ENCODE results near the gene CFTR.

The CFTR gene

DNA sequence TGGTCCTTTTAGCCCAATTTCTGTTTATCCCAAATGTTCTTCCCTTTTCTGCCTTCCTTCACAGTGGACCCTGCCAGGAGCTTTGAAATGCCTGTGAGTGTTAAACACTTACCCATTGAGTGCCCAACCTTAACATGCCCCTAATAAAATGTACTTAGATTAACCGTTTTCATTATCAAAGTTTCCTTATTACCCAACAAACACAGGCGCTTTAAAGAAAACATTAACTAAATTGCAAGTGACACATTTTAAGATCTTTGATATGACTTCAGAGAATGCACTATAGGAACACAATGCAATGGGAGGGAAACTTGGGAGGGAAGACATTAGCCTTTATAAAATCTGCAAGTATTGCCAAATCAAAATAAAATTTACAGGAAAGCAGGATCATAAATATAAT, 177.0 kb downstream of the CFTR start:
- TF ChIP-seq CTCF (IDR thresholded peaks at IDR 0.05; ENCODE audit: extremely low read depth, missing control alignments), result no peak
- no peak for DNase-seq (ENCODE audit: low spot score)

DNA sequence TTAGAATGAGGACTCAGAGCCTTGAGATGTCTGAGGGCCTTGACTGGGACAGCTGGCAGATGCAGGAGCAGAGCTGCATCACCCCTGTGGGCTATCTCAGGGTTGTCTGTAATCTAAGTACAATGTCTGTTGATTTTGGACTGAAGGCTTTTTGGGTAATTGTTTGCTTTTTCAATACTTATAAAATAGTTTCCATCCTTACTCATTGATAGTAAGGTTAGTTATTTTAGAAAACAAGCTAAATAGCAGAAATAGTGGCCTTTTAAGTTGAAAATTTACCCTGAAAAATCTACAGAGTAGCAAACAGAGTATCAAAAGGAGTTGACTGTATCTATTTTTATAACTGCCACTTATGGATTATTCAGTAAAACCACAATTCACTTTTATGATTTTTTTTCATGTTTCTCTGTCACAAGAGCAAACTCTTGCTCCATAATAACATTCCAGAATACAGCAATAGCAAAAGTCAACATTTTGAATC, 179.7 kb downstream of the CFTR start:
- no peak for TF ChIP-seq CTCF (IDR thresholded peaks at IDR 0.05; ENCODE audit: extremely low read depth, missing control alignments)
- no peak for DNase-seq (ENCODE audit: low spot score)

DNA sequence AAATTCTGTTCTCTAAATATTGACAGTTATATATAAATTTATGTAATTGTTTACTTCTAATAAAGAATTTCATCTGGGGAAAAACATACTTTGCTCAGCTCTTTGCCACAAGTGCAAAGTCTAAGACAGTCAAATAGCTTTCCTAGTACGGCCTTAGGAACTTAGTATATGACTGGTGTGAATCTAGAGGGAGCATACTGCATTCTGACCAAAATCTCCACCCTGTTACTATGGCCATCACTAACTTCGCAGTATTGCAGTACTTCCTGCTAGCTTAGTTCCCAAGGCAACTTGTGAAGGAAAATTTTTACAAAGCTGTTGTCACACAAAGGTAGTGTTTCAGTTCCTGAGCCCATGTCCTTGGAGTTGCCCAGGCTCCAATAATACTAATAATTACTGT, 181.5 kb downstream of the CFTR start:
- TF ChIP-seq CTCF (IDR thresholded peaks at IDR 0.05; ENCODE audit: extremely low read depth, missing control alignments), result no peak
- DNase-seq (ENCODE audit: low spot score), result no peak

- no peak for TF ChIP-seq CTCF (IDR thresholded peaks at IDR 0.05; ENCODE audit: extremely low read depth, missing control alignments)
- no peak for DNase-seq (ENCODE audit: low spot score)
Observed at GRCh38 chr7:117664047-117664446, 184.2 kb downstream of the CFTR start.

DNA sequence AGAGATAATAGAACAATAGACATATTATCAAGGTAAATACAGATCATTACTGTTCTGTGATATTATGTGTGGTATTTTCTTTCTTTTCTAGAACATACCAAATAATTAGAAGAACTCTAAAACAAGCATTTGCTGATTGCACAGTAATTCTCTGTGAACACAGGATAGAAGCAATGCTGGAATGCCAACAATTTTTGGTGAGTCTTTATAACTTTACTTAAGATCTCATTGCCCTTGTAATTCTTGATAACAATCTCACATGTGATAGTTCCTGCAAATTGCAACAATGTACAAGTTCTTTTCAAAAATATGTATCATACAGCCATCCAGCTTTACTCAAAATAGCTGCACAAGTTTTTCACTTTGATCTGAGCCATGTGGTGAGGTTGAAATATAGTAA, 185.5 kb downstream of the CFTR start:
- TF ChIP-seq CTCF (IDR thresholded peaks at IDR 0.05; ENCODE audit: extremely low read depth, missing control alignments), result no peak

DNA sequence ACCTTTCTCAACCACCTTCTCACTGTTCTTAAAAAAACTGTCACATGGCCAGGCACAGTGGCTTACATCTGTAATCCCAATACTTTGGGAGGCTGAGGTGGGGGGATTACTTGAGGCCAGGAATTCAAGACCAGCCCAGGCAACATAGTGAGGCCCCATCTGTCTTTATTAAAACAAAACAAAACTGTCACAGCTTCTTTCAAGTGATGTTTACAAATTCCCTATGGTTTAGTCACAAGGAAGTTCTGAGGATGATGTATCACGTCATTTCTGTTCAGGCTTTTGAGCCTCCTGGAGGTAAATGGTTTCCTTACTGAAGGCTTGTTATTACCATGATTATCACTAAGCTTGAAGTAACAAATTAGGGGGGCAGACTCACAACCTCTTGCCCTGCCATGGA, 186.2 kb downstream of the CFTR start:
- no peak for TF ChIP-seq CTCF (IDR thresholded peaks at IDR 0.05; ENCODE audit: extremely low read depth, missing control alignments)
- DNase-seq (ENCODE audit: low spot score), result no peak

More for the DNA sequence above, 185.5 kb downstream of the CFTR start:
- DNase-seq (ENCODE audit: low spot score), result no peak

GRCh38 chr7:117666689-117667088, 186.9 kb downstream of the CFTR start:
- no peak for DNase-seq (ENCODE audit: low spot score)
- no peak for TF ChIP-seq CTCF (IDR thresholded peaks at IDR 0.05; ENCODE audit: extremely low read depth, missing control alignments)
